Astrocyte of the spinal cord (primary cell): Measurements from ENCODE around the gene SELENON.
A peak's percentile ranks its signal among the peaks of the same experiment; 100 is the strongest.

ENCODE experiments used
- DNase-seq: peaks from one replicate; pipeline ENCODE4 v3.0.0; 2011; ENCODE audit warnings: low read depth, low spot score
- H3K4me3 ChIP-seq: 2 replicates; pipeline ENCODE4 v1.5.1; 2011; ENCODE audit warnings: low read depth, mild to moderate bottlenecking, low read length, moderate library complexity
- CTCF ChIP-seq: IDR thresholded peaks from 2 replicates; pipeline ENCODE4 v1.5.1; 2012; ENCODE audit warnings: low read depth, mild to moderate bottlenecking, low read length, inconsistent platforms
- in situ Hi-C: cut with HindIII; loops from 2 replicates; pipeline ENCODE4 v1.10.0; 2017; ENCODE audit warnings: low sequenced_read_pairs

SELENON gene

DNA sequence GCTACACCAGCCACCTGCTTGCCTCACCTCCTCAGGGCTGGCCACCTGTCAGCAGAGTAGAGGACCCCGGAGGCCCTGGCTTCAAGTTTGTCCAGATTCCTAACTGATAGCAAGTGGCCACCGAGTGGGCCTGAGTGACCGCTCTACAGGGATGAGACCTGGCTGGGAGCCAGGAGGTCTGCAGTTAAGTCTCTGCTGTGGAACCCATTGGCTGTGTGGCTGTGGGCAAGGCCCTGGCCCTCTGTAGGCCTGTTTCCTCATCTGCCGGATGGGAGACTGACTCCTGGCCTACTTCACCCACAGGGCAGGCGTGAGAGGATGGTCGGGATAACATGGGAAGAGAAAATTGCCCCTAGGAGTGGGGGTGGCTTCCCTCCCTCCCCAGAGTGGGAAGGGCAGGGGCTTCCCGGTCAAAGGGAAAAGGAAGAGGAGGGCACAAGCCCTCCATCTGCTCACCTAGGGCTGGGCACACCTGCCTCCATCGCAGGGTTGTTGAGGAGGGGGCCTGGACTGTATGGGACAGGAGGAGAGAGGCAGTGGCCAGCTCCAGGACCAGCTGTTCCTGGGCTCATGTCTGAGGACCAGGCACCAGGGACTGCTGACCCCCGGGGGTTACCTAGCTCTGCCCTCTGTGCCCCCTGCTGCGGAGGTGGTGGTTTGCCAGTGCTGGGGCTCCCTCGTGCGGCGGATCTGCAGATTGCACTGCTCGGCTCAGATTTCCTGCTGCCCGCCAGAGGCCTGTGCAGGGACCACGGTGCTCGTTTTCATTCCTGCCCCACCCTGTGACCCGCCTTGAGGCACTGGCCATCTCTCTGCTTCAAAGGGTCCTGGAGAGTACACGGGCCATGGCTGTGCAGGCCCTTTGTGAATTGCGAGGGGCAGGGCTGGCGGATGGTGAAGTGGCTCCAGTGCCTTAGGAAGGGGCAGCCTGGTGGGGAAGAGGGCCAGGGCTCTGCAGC, 10.6 kb downstream of the SELENON start:
- in situ Hi-C loops = no loop called here
- DNase-seq = peak; percentile 35
- H3K4me3 ChIP-seq = no peak overlapping the region
- TF ChIP-seq CTCF = peak; percentile 93

GRCh38 chr1:25811384-25812082, 11.5 kb downstream of the SELENON start:
- in situ Hi-C loops = no loop called here
- DNase-seq = no peak
- TF ChIP-seq CTCF = no peak
- no peak overlapping the region for H3K4me3 ChIP-seq

DNA sequence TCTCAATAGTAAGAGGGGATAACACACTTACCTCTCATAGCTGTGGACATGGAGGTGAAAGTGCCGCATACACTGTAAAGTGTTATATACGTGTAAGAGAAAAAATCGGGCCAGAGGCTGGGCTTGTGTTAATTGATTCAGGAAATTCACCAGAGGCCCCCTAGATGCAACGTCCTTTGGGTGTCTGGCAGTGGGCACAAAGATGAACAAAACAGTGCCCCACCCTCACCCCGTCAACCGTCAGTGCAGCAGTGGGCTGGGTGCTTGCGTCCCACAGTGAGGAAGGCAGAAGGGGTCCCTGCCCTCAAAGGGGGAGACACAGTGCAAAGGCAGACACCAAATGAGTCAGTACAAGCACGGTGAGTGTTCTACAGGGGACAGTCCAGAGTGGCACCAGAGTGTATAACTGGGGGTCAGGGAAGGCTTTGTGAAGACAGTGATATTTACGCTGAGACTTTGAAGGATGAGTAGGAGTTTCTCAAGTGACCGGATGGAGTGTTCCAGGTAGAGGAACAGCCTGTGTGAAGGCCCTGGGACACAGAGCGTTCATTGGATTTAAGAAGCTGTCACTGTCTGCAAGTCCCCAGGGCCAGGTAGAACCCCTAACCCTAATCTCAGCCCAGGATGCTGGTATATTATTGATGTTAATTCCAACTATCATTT, 13.2 kb downstream of the SELENON start:
- H3K4me3 ChIP-seq = no peak overlapping the region
- DNase-seq = no peak
- TF ChIP-seq CTCF = no peak
- in situ Hi-C loops = no loop called here

GRCh38 chr1:25813734-25814471, 13.9 kb downstream of the SELENON start:
- no peak for DNase-seq
- no peak for TF ChIP-seq CTCF
- in situ Hi-C loops = no loop called here

GRCh38 chr1:25814549-25815087, 14.6 kb downstream of the SELENON start:
- H3K4me3 ChIP-seq = no peak overlapping the region
- TF ChIP-seq CTCF = no peak
- DNase-seq = no peak
- in situ Hi-C loops = no loop called here

More at GRCh38 chr1:25813734-25814471, 13.9 kb downstream of the SELENON start:
- no peak overlapping the region for H3K4me3 ChIP-seq
